ENCODE measurements around the gene SOHLH1.

- TF ChIP-seq POLR2A (IDR thresholded peaks at IDR 0.05; ENCODE audit: low read length) = no peak
- no peak for TF ChIP-seq GATA1 (IDR thresholded peaks at IDR 0.05; ENCODE audit: low read depth, low read length)
Measured at GRCh38 chr9:135681161-135681560, 18.1 kb downstream of the SOHLH1 start.
